Measurements from ENCODE around the gene PLK3. TPM values are rescaled to one million over a fixed set of nuclear protein-coding genes. Genes with fewer than 3 reads are reported as not detected.
"Not testable (repeated sequence)": the region's sequence is repeated elsewhere in the genome, so short reads cannot be mapped to it uniquely, and the experiment has no call there.

PLK3 gene
- total and polyA plus RNA-seq, 2 of the 4 experiments (the other 2 are of a cell fraction), result 15.8 to 51.6 TPM

- H2BK20ac ChIP-seq (ENCODE audit: low read depth, low read length), result peak overlapping the region; percentile 73; the same call in 1 of the 2 replicates
- POLR2A ChIA-PET (ENCODE audit: unreplicated experiment); ATAC-seq (ENCODE audit: low read depth); intact Hi-C loops (cut with micrococcal nuclease); H3K9ac ChIP-seq (ENCODE audit: low read depth, low read length); H2AK9ac ChIP-seq (replicated peaks; ENCODE audit: low read depth, low read length, poor library complexity); H3K9me3 ChIP-seq (ENCODE audit: control insufficient read depth, insufficient read depth, low read length); H4K20me1 ChIP-seq (ENCODE audit: insufficient read depth, low read length); H3K27me3 ChIP-seq (ENCODE audit: control insufficient read depth, insufficient read depth, low read length); H3K4me3 ChIP-seq (ENCODE audit: insufficient read depth, low read depth, low read length); H3K36me3 ChIP-seq (ENCODE audit: control insufficient read depth, insufficient read depth, low read length); DNase-seq; in situ Hi-C loops (cut with MboI; ENCODE audit: low sequenced_read_pairs); H3K4me2 ChIP-seq (ENCODE audit: low read depth, low read length); BruUV-seq (replicated peaks); dilution Hi-C loops (cut with HindIII; ENCODE audit: low sequenced_read_pairs, unreplicated experiment): not testable (repeated sequence)
- peak overlapping the region; percentile 100 for H2AK5ac ChIP-seq (ENCODE audit: low read depth, low read length)
- peak overlapping the region; percentile 31; the same call in 1 of the 3 replicates for H2BK15ac ChIP-seq (ENCODE audit: low read depth, low read length)
- peak overlapping the region in 1 of 2 experiments; percentile 97; a peak in 3 of 4 replicates for H4K8ac ChIP-seq (ENCODE audit: low read depth in 2 of 2, low read length in 2 of 2)
- peaks cover 34% of the 10 kb centered on the region for H3K9me1 ChIP-seq (ENCODE audit: insufficient read depth, low read length)
- H2BK120ac ChIP-seq (ENCODE audit: low read depth, low read length), result peak overlapping the region; percentile 98
- peak overlapping the region; percentile 9 for H2AFZ ChIP-seq (replicated peaks; ENCODE audit: low read length, poor library complexity)
- peak overlapping the region; percentile 96 for H2BK5ac ChIP-seq (ENCODE audit: low read depth, low read length, poor library complexity, severe bottlenecking)
- peak overlapping the region; percentile 27; the same call in 1 of the 2 replicates for H4K5ac ChIP-seq (ENCODE audit: low read depth, low read length)
- H3K56ac ChIP-seq (ENCODE audit: extremely low read depth, insufficient read depth, low read length), result peak overlapping the region; percentile 37; the same call in 1 of the 2 replicates
- H4K91ac ChIP-seq (ENCODE audit: insufficient read depth, low read depth, low read length), result peak overlapping the region; percentile 100
- H3K27ac ChIP-seq (ENCODE audit: insufficient read depth, low read length), result peak overlapping the region; percentile 86
- peak overlapping the region; percentile 3; the same call in 1 of the 2 replicates for H3K18ac ChIP-seq (ENCODE audit: low read depth, low read length)
- H3K14ac ChIP-seq (replicated peaks; ENCODE audit: low read depth, low read length), result peak overlapping the region; percentile 98
- peak overlapping the region; percentile 98 for H3K23ac ChIP-seq (ENCODE audit: low read depth, low read length)
- CTCF ChIA-PET, result interaction anchor here (0.7 kb wide), 1 partner anchor 9 kb away, joined by 3 read pairs; no protein-coding TSS in a partner anchor
- peaks cover 19 to 61% of the 10 kb centered on the region in 2 experiments for H3K79me1 ChIP-seq (ENCODE audit: low read depth in 1 of 2, low read length in 2 of 2)
- H3K4me1 ChIP-seq (ENCODE audit: control insufficient read depth, insufficient read depth, low read length), result peaks cover 60% of the 10 kb centered on the region
- H3K4ac ChIP-seq (ENCODE audit: low read depth, low read length), result peak overlapping the region; percentile 100
- 100% methylated on average over 3 of the region's 4 CpGs; no CpG with 5 or more reads in 1 of the 2 experiments for WGBS, 2 experiments (ENCODE audit: extremely low coverage in 2 of 2, insufficient read length in 1 of 2)
Observed at GRCh38 chr1:44810762-44811105, 10.6 kb downstream of the PLK3 start.
